Measurements from ENCODE around the gene PLXNA4.

The PLXNA4 gene

GRCh38 chr7:132518102-132518838, 58.0 kb downstream of the PLXNA4 start:
- ATAC-seq = no peak
- DNase-seq = no peak
- no peaks in the 10 kb centered on the region for H3K4me1 Mint-ChIP-seq

GRCh38 chr7:132516042-132516840, 60.0 kb downstream of the PLXNA4 start:
- no peaks in the 10 kb centered on the region for H3K27me3 Mint-ChIP-seq
- H3K9me3 Mint-ChIP-seq = no peaks in the 10 kb centered on the region
- DNase-seq (no peak), ATAC-seq (no peak)
- H3K27ac Mint-ChIP-seq = no peak overlapping the region
- no peak overlapping the region for H3K4me3 Mint-ChIP-seq
- H3K36me3 Mint-ChIP-seq (ENCODE audit: low read depth) = no peaks in the 10 kb centered on the region
- no peaks in the 10 kb centered on the region for H3K4me1 Mint-ChIP-seq

More at GRCh38 chr7:132518102-132518838, 58.0 kb downstream of the PLXNA4 start:
- Mint-ChIP-seq H3K27ac (no peak overlapping the region), H3K36me3 (ENCODE audit: low read depth) (no peaks in the 10 kb centered on the region), H3K27me3 (no peaks in the 10 kb centered on the region), H3K4me3 (no peak overlapping the region), H3K9me3 (no peaks in the 10 kb centered on the region)

GRCh38 chr7:132515181-132515580, 61.1 kb downstream of the PLXNA4 start:
- Mint-ChIP-seq H3K27ac (no peak overlapping the region), H3K27me3 (no peaks in the 10 kb centered on the region), H3K9me3 (no peaks in the 10 kb centered on the region), H3K36me3 (ENCODE audit: low read depth) (no peaks in the 10 kb centered on the region), H3K4me1 (peaks cover 8% of the 10 kb centered on the region), H3K4me3 (no peak overlapping the region)
- DNase-seq (no peak), ATAC-seq (no peak)

GRCh38 chr7:132514430-132514829, 61.8 kb downstream of the PLXNA4 start:
- peaks cover 16% of the 10 kb centered on the region for H3K4me1 Mint-ChIP-seq
- ATAC-seq (no peak), DNase-seq (no peak)
- H3K9me3 Mint-ChIP-seq = no peaks in the 10 kb centered on the region
- H3K27ac Mint-ChIP-seq = no peak overlapping the region
- no peaks in the 10 kb centered on the region for H3K36me3 Mint-ChIP-seq (ENCODE audit: low read depth)
- no peak overlapping the region for H3K4me3 Mint-ChIP-seq
- H3K27me3 Mint-ChIP-seq = no peaks in the 10 kb centered on the region

- no peak for DNase-seq
- Mint-ChIP-seq H3K9me3 (no peaks in the 10 kb centered on the region), H3K36me3 (ENCODE audit: low read depth) (no peaks in the 10 kb centered on the region), H3K27me3 (no peaks in the 10 kb centered on the region), H3K4me1 (peaks cover 18% of the 10 kb centered on the region), H3K27ac (no peak overlapping the region), H3K4me3 (no peak overlapping the region)
- ATAC-seq = no peak
Observed at GRCh38 chr7:132511921-132512320, 64.3 kb downstream of the PLXNA4 start.

- H3K27me3 Mint-ChIP-seq = no peaks in the 10 kb centered on the region
- no peak for DNase-seq
- no peaks in the 10 kb centered on the region for H3K36me3 Mint-ChIP-seq (ENCODE audit: low read depth)
- peaks cover 18% of the 10 kb centered on the region for H3K4me1 Mint-ChIP-seq
- H3K9me3 Mint-ChIP-seq = no peaks in the 10 kb centered on the region
- ATAC-seq = no peak
- H3K27ac Mint-ChIP-seq = no peak overlapping the region
- H3K4me3 Mint-ChIP-seq = no peak overlapping the region
Observed at GRCh38 chr7:132511387-132511786, 64.9 kb downstream of the PLXNA4 start.

- no peak for ATAC-seq
- Mint-ChIP-seq H3K36me3 (ENCODE audit: low read depth) (no peaks in the 10 kb centered on the region), H3K4me3 (no peak overlapping the region), H3K27me3 (no peaks in the 10 kb centered on the region), H3K27ac (no peak overlapping the region), H3K9me3 (no peaks in the 10 kb centered on the region), H3K4me1 (peaks cover 18% of the 10 kb centered on the region)
- DNase-seq = no peak
Observed at GRCh38 chr7:132509643-132510042, 66.6 kb downstream of the PLXNA4 start.

- no peak overlapping the region for H3K4me3 Mint-ChIP-seq
- H3K27ac Mint-ChIP-seq = no peak overlapping the region
- H3K36me3 Mint-ChIP-seq (ENCODE audit: low read depth) = no peaks in the 10 kb centered on the region
- no peaks in the 10 kb centered on the region for H3K27me3 Mint-ChIP-seq
- no peaks in the 10 kb centered on the region for H3K9me3 Mint-ChIP-seq
- peaks cover 18% of the 10 kb centered on the region for H3K4me1 Mint-ChIP-seq
- no peak for DNase-seq
- ATAC-seq = no peak
Observed at GRCh38 chr7:132508724-132509353, 67.4 kb downstream of the PLXNA4 start.

- Mint-ChIP-seq H3K9me3 (no peaks in the 10 kb centered on the region), H3K36me3 (ENCODE audit: low read depth) (no peaks in the 10 kb centered on the region), H3K4me3 (no peak overlapping the region), H3K27ac (no peak overlapping the region), H3K27me3 (no peaks in the 10 kb centered on the region), H3K4me1 (peaks cover 7% of the 10 kb centered on the region)
- no peak for ATAC-seq
- DNase-seq = no peak
Observed at GRCh38 chr7:132504852-132505251, 71.4 kb downstream of the PLXNA4 start.

GRCh38 chr7:132504071-132504470, 72.2 kb downstream of the PLXNA4 start:
- H3K9me3 Mint-ChIP-seq = no peaks in the 10 kb centered on the region
- DNase-seq (no peak), ATAC-seq (no peak)
- no peaks in the 10 kb centered on the region for H3K36me3 Mint-ChIP-seq (ENCODE audit: low read depth)
- no peaks in the 10 kb centered on the region for H3K4me1 Mint-ChIP-seq
- H3K27me3 Mint-ChIP-seq = no peaks in the 10 kb centered on the region
- H3K27ac Mint-ChIP-seq = no peak overlapping the region
- H3K4me3 Mint-ChIP-seq = no peak overlapping the region

- no peaks in the 10 kb centered on the region for H3K36me3 Mint-ChIP-seq (ENCODE audit: low read depth)
- no peaks in the 10 kb centered on the region for H3K4me1 Mint-ChIP-seq
- no peaks in the 10 kb centered on the region for H3K9me3 Mint-ChIP-seq
- no peak overlapping the region for H3K4me3 Mint-ChIP-seq
- H3K27ac Mint-ChIP-seq = no peak overlapping the region
- H3K27me3 Mint-ChIP-seq = no peaks in the 10 kb centered on the region
- DNase-seq = no peak
- ATAC-seq = no peak
Observed at GRCh38 chr7:132503415-132503814, 72.9 kb downstream of the PLXNA4 start.

- Mint-ChIP-seq H3K4me1 (no peaks in the 10 kb centered on the region), H3K27ac (no peak overlapping the region), H3K9me3 (no peaks in the 10 kb centered on the region), H3K36me3 (ENCODE audit: low read depth) (no peaks in the 10 kb centered on the region), H3K4me3 (no peak overlapping the region), H3K27me3 (no peaks in the 10 kb centered on the region)
- DNase-seq (no peak), ATAC-seq (no peak)
Observed at GRCh38 chr7:132501956-132502355, 74.3 kb downstream of the PLXNA4 start.

- H3K27ac Mint-ChIP-seq = no peak overlapping the region
- ATAC-seq (no peak), DNase-seq (no peak)
- H3K4me3 Mint-ChIP-seq = no peak overlapping the region
- no peaks in the 10 kb centered on the region for H3K4me1 Mint-ChIP-seq
- no peaks in the 10 kb centered on the region for H3K27me3 Mint-ChIP-seq
- H3K36me3 Mint-ChIP-seq (ENCODE audit: low read depth) = no peaks in the 10 kb centered on the region
- no peaks in the 10 kb centered on the region for H3K9me3 Mint-ChIP-seq
Observed at GRCh38 chr7:132500727-132501440, 75.4 kb downstream of the PLXNA4 start.

- Mint-ChIP-seq H3K4me1 (no peaks in the 10 kb centered on the region), H3K9me3 (no peaks in the 10 kb centered on the region), H3K27me3 (no peaks in the 10 kb centered on the region), H3K27ac (no peak overlapping the region), H3K4me3 (no peak overlapping the region), H3K36me3 (ENCODE audit: low read depth) (no peaks in the 10 kb centered on the region)
- DNase-seq (no peak), ATAC-seq (no peak)
Observed at GRCh38 chr7:132499487-132499886, 76.8 kb downstream of the PLXNA4 start.
